ENCODE measurements around the gene RLF. TPM values are rescaled to one million over a fixed set of nuclear protein-coding genes. Genes with fewer than 3 reads are reported as not detected.

RLF gene
- total RNA-seq, 3 donors from 2014 or later (not counting 1 experiment from before 2014, with no cell fraction given), result 25.6 to 29.7 (median 26.7) TPM

GRCh38 chr1:40281853-40282252 lies 120.7 kb downstream of the RLF start:
- peaks cover 6% of the 10 kb centered on the region for H3K36me3 Mint-ChIP-seq

More at GRCh38 chr1:40281853-40282252, 120.7 kb downstream of the RLF start:
- no peaks in the 10 kb centered on the region for H3K9me3 ChIP-seq (ENCODE audit: control insufficient read depth, insufficient read depth, low read length)
- peaks cover 25% of the 10 kb centered on the region for H3K36me3 ChIP-seq (ENCODE audit: control insufficient read depth, insufficient read depth, low read length)
- H3K27me3 ChIP-seq (ENCODE audit: control insufficient read depth, insufficient read depth, low read length), result no peaks in the 10 kb centered on the region
- 100% methylated on average over 1 of the region's 2 CpGs for WGBS (ENCODE audit: insufficient coverage)
- ATAC-seq (no peak), DNase-seq (no peak)
- H3K27ac ChIP-seq (ENCODE audit: low read length), result no peak overlapping the region
- no peaks in the 10 kb centered on the region for H3K4me1 Mint-ChIP-seq
- H3K27me3 Mint-ChIP-seq (ENCODE audit: low read depth in 2 of 2), result no peaks in the 10 kb centered on the region
- H3K4me3 Mint-ChIP-seq, result no peak overlapping the region
- no peaks in the 10 kb centered on the region for H3K9me3 Mint-ChIP-seq
- intact Hi-C loops (cut with micrococcal nuclease), result no loop called here
- no peak overlapping the region for H3K27ac Mint-ChIP-seq
- no peaks in the 10 kb centered on the region for H3K4me1 ChIP-seq (ENCODE audit: control insufficient read depth, insufficient read depth, low read length)
- no peak overlapping the region for H3K4me3 ChIP-seq (ENCODE audit: low read length)
- no peak for TF ChIP-seq CTCF (IDR thresholded peaks at IDR 0.05)

Other genes with a start within 250 kb of the RLF start
- gene MFSD2A, start 206.2 kb upstream of the RLF start, total RNA-seq, result 1 to 10 TPM; 2.8 to 4.4 (median 3.7) TPM
- gene CAP1, start 120.7 kb upstream of the RLF start, total RNA-seq, result 100 to 1,000 TPM; 482 to 541 (median 537) TPM
- gene PPT1, start 64.1 kb upstream of the RLF start, total RNA-seq, result 10 to 100 TPM; 24.9 to 34.5 (median 29.9) TPM
- not detected for gene TMCO2, start 86.5 kb downstream of the RLF start, total RNA-seq
- gene ZMPSTE24, start 96.8 kb downstream of the RLF start, total RNA-seq, result 10 to 100 TPM; 15.3 to 19.5 (median 19.3) TPM
- 1 to 10 TPM; 2.4 to 2.6 (median 2.5) TPM for gene COL9A2, start 155.9 kb downstream of the RLF start, total RNA-seq
- gene SMAP2, start 212.3 kb downstream of the RLF start, total RNA-seq, result 100 to 1,000 TPM in 2 of 3 donors, 10 to 100 TPM in 1; 95.0 to 136 (median 127) TPM

Measured in natural killer cell (primary cell).